KMS-11 (cell line): ENCODE measurements around the gene LNX1.
"Not testable (repeated sequence)": the region's sequence is repeated elsewhere in the genome, so short reads cannot be mapped to it uniquely, and the experiment has no call there.

Experiments
- H2AFZ ChIP-seq: fragments of 200-600 bp; sonication (generic); 2 replicates; pipeline ENCODE4 v1.6.1; 2016; ENCODE audit warnings: antibody characterized with exemption, mixed run types, low read depth
- H3K27ac ChIP-seq: fragments of 200-600 bp; sonication (generic); 2 replicates; pipeline ENCODE4 v1.6.1; 2016; ENCODE audit warnings: mild to moderate bottlenecking, mixed run types
- H3K27me3 ChIP-seq: fragments of 200-600 bp; sonication (generic); 2 replicates; pipeline ENCODE4 v1.6.1; 2017; ENCODE audit warnings: mild to moderate bottlenecking, low read depth, mixed run types, moderate library complexity; ENCODE audit not compliant: insufficient read depth
- H3K36me3 ChIP-seq: fragments of 200-600 bp; sonication (generic); 2 replicates; pipeline ENCODE4 v1.6.1; 2017; ENCODE audit warnings: mild to moderate bottlenecking, mixed run types; ENCODE audit not compliant: insufficient read depth
- H3K4me1 ChIP-seq: fragments of 200-600 bp; sonication (generic); 2 replicates; pipeline ENCODE4 v1.6.1; 2016; ENCODE audit warnings: mild to moderate bottlenecking, low read depth, mixed run types; ENCODE audit not compliant: poor library complexity, severe bottlenecking
- H3K4me2 ChIP-seq: fragments of 200-600 bp; sonication (generic); 2 replicates; pipeline ENCODE4 v1.7.0; 2016; ENCODE audit warnings: mild to moderate bottlenecking, mixed run types
- H3K4me3 ChIP-seq: fragments of 200-600 bp; sonication (generic); IDR thresholded peaks from 2 replicates; pipeline ENCODE4 v1.6.1; 2017; ENCODE audit warnings: low read depth, low read length, mixed read lengths; ENCODE audit not compliant: insufficient read depth
- H3K79me2 ChIP-seq: fragments of 200-600 bp; sonication (generic); 2 replicates; pipeline ENCODE4 v1.6.1; 2016; ENCODE audit warnings: low read depth, mixed run types; ENCODE audit not compliant: insufficient read depth
- H3K9ac ChIP-seq: fragments of 200-600 bp; sonication (generic); 2 replicates; pipeline ENCODE4 v1.6.1; 2016; ENCODE audit warnings: mild to moderate bottlenecking, mixed run types
- H4K20me1 ChIP-seq: fragments of 200-600 bp; sonication (generic); 2 replicates; pipeline ENCODE4 v1.6.1; 2016; ENCODE audit warnings: mild to moderate bottlenecking, mixed run types; ENCODE audit not compliant: insufficient read depth
- CTCF ChIP-seq: fragments of 200-600 bp; sonication (generic); conservative IDR thresholded peaks from 2 replicates; pipeline ENCODE4 v1.6.1; 2017; ENCODE audit warnings: low read depth, mild to moderate bottlenecking, antibody characterized with exemption, low read length, moderate library complexity, mixed read lengths

LNX1 gene

DNA sequence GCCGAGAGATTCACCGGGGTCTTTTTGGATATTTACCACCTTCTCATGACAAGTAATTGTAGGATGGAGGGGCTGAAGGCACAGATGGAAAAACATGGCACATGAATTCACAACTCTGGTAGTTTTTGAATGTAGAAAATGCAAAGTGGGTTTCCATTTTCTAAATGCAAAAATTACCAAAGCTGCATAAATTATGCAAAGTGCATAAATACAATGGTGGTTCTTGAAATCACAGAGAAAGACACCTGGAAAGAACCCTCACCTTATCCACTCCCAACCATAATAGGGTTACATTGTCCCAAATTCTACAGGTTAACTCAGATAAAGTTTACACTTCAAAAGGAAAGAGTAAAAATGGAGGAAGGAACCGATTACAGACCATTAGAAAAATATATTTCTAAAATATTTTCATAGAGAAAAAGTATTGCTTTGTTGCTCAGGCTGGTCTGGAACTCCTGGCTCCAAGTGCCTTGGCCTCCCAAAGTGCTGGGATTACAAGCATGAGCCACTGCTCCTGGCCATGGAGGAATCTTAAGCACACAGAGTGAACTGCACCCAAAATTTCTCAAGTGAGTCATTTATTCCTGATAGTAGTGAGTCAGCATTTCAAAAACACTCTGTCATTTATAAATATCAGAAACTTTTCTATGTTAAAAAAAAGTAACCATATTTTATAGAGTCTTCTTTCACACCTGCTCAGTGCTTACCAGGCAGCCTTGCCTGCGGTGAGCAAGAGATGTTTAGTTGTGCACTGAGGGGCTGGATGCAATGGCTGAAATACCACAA lies 112.4 kb downstream of the LNX1 start:
- no peak overlapping the region for H3K4me2 ChIP-seq
- H3K4me1 ChIP-seq = no peaks in the 10 kb centered on the region
- no peak overlapping the region for H3K27ac ChIP-seq
- H3K9ac ChIP-seq = no peak overlapping the region
- no peaks in the 10 kb centered on the region for H4K20me1 ChIP-seq
- no peak overlapping the region for H2AFZ ChIP-seq
- no peaks in the 10 kb centered on the region for H3K27me3 ChIP-seq
- no peaks in the 10 kb centered on the region for H3K79me2 ChIP-seq
- no peak overlapping the region for H3K4me3 ChIP-seq
- no peak for TF ChIP-seq CTCF
- H3K36me3 ChIP-seq = no peaks in the 10 kb centered on the region

DNA sequence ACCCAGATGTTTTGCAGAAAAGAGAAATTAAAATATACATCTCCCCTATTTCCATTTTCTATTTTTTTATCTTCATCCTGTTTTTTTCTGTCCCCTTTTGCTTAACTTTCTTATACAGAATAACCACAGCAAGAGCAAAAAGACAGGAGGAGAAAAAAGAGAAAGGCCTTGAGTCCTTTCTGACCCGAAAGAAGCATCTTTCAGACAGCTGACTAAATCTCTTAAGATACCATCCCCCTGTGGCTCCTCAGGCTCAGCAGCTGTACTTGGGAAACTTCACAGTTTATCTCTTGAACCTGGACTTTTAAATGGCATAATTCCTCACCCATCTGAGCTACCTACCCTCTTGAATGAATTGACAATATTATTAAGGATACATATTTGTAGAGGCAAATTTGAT lies 113.7 kb downstream of the LNX1 start:
- H3K9ac ChIP-seq = no peak overlapping the region
- TF ChIP-seq CTCF = no peak
- H3K79me2 ChIP-seq = no peaks in the 10 kb centered on the region
- H2AFZ ChIP-seq = no peak overlapping the region
- no peaks in the 10 kb centered on the region for H4K20me1 ChIP-seq
- no peak overlapping the region for H3K4me3 ChIP-seq
- H3K4me1 ChIP-seq = no peaks in the 10 kb centered on the region
- H3K4me2 ChIP-seq = no peak overlapping the region
- no peak overlapping the region for H3K27ac ChIP-seq
- H3K36me3 ChIP-seq = no peaks in the 10 kb centered on the region
- H3K27me3 ChIP-seq = no peaks in the 10 kb centered on the region

DNA sequence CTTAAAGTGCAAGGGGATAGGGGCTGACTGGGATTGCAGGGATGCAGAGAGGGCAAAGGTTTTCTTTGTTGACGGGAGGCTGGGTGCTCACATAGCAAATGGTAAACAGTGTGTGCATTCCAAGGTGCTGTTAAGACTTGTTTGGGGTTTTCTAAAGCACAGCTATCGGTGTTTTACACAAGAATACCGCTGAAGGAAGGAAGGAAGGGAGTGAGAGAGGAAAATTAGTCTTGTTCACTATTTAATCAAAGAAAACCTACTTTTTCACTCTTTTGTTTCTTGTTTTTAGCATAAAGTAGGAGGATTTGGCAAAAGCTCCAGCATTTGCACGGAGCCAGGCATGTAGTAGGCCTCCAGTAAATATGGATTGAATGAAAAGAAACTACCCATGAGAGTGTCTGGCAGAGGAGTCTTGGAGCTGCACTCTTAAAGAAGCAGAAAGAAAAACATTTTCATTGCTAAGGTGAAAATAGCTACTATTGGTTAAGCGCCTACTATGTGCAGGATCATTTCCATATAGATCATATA lies 114.2 kb downstream of the LNX1 start:
- no peaks in the 10 kb centered on the region for H3K27me3 ChIP-seq
- H3K27ac ChIP-seq = no peak overlapping the region
- H3K9ac ChIP-seq = no peak overlapping the region
- H3K36me3 ChIP-seq = no peaks in the 10 kb centered on the region
- no peak overlapping the region for H3K4me2 ChIP-seq
- H3K79me2 ChIP-seq = no peaks in the 10 kb centered on the region
- no peaks in the 10 kb centered on the region for H3K4me1 ChIP-seq
- H2AFZ ChIP-seq = no peak overlapping the region
- no peaks in the 10 kb centered on the region for H4K20me1 ChIP-seq
- H3K4me3 ChIP-seq = no peak overlapping the region
- no peak for TF ChIP-seq CTCF

GRCh38 chr4:53476232-53477037 lies 114.9 kb downstream of the LNX1 start:
- no peak overlapping the region for H3K4me2 ChIP-seq
- TF ChIP-seq CTCF = no peak
- H3K4me3 ChIP-seq = no peak overlapping the region
- H3K4me1 ChIP-seq = no peaks in the 10 kb centered on the region
- H4K20me1 ChIP-seq = no peaks in the 10 kb centered on the region
- H2AFZ ChIP-seq = no peak overlapping the region
- no peak overlapping the region for H3K9ac ChIP-seq
- no peaks in the 10 kb centered on the region for H3K27me3 ChIP-seq
- H3K27ac ChIP-seq = no peak overlapping the region
- no peaks in the 10 kb centered on the region for H3K36me3 ChIP-seq
- H3K79me2 ChIP-seq = no peaks in the 10 kb centered on the region

- H3K9ac ChIP-seq, H2AFZ ChIP-seq, H3K4me1 ChIP-seq, H3K36me3 ChIP-seq, H3K4me3 ChIP-seq, H3K27me3 ChIP-seq, H4K20me1 ChIP-seq, H3K27ac ChIP-seq, H3K4me2 ChIP-seq, H3K79me2 ChIP-seq: not testable (repeated sequence)
These were observed 124.7 kb downstream of the LNX1 start for GRCh38 chr4:53466576-53466975.
